Mesenteric fat pad (tissue), 1 donor: Measurements from ENCODE around the gene RGS9. TPM values are rescaled to one million over a fixed set of nuclear protein-coding genes. Genes with fewer than 3 reads are reported as not detected.
"Not testable (repeated sequence)": the region's sequence is repeated elsewhere in the genome, so short reads cannot be mapped to it uniquely, and the experiment has no call there.

Experiments
- DNase-seq: peaks from one replicate; pipeline ENCODE4 v3.0.0-alpha.2; 2020; ENCODE audit warnings: low spot score
- total RNA-seq: library from RNA; stranded (reverse); fragmentation: NEBNext Ultra II Directional; extraction: Animal tissue kit (Norgen Biotek cat#: 25700); gene quantifications from one replicate; pipeline ENCODE4 v1.2.1, GENCODE V29; 2021
- donor health status: DM: yes; HTN: yes; CAD: no.

The RGS9 gene
- total RNA-seq, 1 donor from 2014 or later: 3.2 TPM

- DNase-seq: no peak
Observed at GRCh38 chr17:65204001-65204400, 66.8 kb downstream of the RGS9 start.

- DNase-seq: no peak
Observed at GRCh38 chr17:65205655-65206054, 68.5 kb downstream of the RGS9 start.

GRCh38 chr17:65207448-65207847 lies 70.3 kb downstream of the RGS9 start:
- DNase-seq: not testable (repeated sequence)

GRCh38 chr17:65208717-65209116 lies 71.5 kb downstream of the RGS9 start:
- DNase-seq: no peak

- DNase-seq: no peak
Observed at GRCh38 chr17:65218261-65218660, 81.1 kb downstream of the RGS9 start.

GRCh38 chr17:65219124-65219523 lies 82.0 kb downstream of the RGS9 start:
- no peak for DNase-seq

GRCh38 chr17:65219707-65220106 lies 82.5 kb downstream of the RGS9 start:
- no peak for DNase-seq

GRCh38 chr17:65220732-65221131 lies 83.6 kb downstream of the RGS9 start:
- DNase-seq: no peak

GRCh38 chr17:65222214-65222738 lies 85.1 kb downstream of the RGS9 start:
- no peak for DNase-seq

GRCh38 chr17:65225061-65225460 lies 87.9 kb downstream of the RGS9 start:
- no peak for DNase-seq

- DNase-seq: no peak
Observed at GRCh38 chr17:65226227-65226626, 89.1 kb downstream of the RGS9 start.

GRCh38 chr17:65227637-65228036 lies 90.5 kb downstream of the RGS9 start:
- no peak for DNase-seq

- no peak for DNase-seq
Observed at GRCh38 chr17:65228287-65228686, 91.1 kb downstream of the RGS9 start.

- no peak for DNase-seq
Observed at GRCh38 chr17:65228734-65229620, 91.8 kb downstream of the RGS9 start.

GRCh38 chr17:65229621-65229995 lies 92.4 kb downstream of the RGS9 start:
- DNase-seq: no peak

- no peak for DNase-seq
Observed at GRCh38 chr17:65230040-65230439, 92.9 kb downstream of the RGS9 start.

- no peak for DNase-seq
Observed at GRCh38 chr17:65231086-65231485, 93.9 kb downstream of the RGS9 start.

- no peak for DNase-seq
Observed at GRCh38 chr17:65231662-65232335, 94.6 kb downstream of the RGS9 start.

- no peak for DNase-seq
Observed at GRCh38 chr17:65235284-65235683, 98.1 kb downstream of the RGS9 start.

GRCh38 chr17:65236321-65236720 lies 99.2 kb downstream of the RGS9 start:
- no peak for DNase-seq

- no peak for DNase-seq
Observed at GRCh38 chr17:65243838-65244625, 106.9 kb downstream of the RGS9 start.

GRCh38 chr17:65246252-65246651 lies 109.1 kb downstream of the RGS9 start:
- DNase-seq: no peak
